ENCODE results near the gene NSFL1C.

DNA sequence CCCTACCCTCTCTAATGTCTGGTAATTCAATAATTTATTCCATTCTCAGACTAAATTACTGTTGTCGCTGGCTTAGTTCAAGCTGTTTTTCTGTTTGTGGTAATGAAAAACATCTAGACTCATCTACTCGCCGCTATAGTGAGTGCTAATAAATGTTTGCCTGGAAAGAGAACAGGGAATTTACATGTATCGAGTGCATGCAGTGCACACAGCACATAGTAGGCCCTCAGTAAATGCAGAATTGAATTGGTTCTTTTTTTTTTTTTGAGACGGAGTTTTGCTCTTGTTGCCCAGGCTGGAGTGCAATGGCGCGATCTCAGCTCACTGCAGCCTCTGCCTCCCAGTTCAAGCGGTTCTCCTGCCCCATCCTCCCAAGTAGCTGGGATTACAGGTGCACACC lies 7.7 kb upstream of the NSFL1C start:
- TF ChIP-seq POLR2A (IDR thresholded peaks at IDR 0.05; ENCODE audit: low read depth, low read length) (no peak), MAFK (IDR thresholded peaks at IDR 0.05; ENCODE audit: low read depth, low read length) (no peak), SMC3 (IDR thresholded peaks at IDR 0.05; ENCODE audit: low read depth, low read length) (no peak), RFX5 (IDR thresholded peaks at IDR 0.05; ENCODE audit: low read depth, low read length) (no peak), RAD21 (IDR thresholded peaks at IDR 0.05; ENCODE audit: low read length) (no peak)
- TF ChIP-seq, protein P1, sequence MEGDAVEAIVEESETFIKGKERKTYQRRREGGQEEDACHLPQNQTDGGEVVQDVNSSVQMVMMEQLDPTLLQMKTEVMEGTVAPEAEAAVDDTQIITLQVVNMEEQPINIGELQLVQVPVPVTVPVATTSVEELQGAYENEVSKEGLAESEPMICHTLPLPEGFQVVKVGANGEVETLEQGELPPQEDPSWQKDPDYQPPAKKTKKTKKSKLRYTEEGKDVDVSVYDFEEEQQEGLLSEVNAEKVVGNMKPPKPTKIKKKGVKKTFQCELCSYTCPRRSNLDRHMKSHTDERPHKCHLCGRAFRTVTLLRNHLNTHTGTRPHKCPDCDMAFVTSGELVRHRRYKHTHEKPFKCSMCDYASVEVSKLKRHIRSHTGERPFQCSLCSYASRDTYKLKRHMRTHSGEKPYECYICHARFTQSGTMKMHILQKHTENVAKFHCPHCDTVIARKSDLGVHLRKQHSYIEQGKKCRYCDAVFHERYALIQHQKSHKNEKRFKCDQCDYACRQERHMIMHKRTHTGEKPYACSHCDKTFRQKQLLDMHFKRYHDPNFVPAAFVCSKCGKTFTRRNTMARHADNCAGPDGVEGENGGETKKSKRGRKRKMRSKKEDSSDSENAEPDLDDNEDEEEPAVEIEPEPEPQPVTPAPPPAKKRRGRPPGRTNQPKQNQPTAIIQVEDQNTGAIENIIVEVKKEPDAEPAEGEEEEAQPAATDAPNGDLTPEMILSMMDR (conservative IDR thresholded peaks at IDR 0.05; ENCODE audit: low read depth, low read length) = no peak
- TF ChIP-seq, protein P2, sequence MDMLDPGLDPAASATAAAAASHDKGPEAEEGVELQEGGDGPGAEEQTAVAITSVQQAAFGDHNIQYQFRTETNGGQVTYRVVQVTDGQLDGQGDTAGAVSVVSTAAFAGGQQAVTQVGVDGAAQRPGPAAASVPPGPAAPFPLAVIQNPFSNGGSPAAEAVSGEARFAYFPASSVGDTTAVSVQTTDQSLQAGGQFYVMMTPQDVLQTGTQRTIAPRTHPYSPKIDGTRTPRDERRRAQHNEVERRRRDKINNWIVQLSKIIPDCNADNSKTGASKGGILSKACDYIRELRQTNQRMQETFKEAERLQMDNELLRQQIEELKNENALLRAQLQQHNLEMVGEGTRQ (IDR thresholded peaks at IDR 0.05; ENCODE audit: low read depth, low read length) = no peak
- TF ChIP-seq, protein P3, sequence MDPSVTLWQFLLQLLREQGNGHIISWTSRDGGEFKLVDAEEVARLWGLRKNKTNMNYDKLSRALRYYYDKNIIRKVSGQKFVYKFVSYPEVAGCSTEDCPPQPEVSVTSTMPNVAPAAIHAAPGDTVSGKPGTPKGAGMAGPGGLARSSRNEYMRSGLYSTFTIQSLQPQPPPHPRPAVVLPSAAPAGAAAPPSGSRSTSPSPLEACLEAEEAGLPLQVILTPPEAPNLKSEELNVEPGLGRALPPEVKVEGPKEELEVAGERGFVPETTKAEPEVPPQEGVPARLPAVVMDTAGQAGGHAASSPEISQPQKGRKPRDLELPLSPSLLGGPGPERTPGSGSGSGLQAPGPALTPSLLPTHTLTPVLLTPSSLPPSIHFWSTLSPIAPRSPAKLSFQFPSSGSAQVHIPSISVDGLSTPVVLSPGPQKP (IDR thresholded peaks at IDR 0.05; ENCODE audit: borderline replicate concordance, low read depth, low read length) = no peak
